Measurements from ENCODE around the gene MPV17L2.

Gene MPV17L2

DNA sequence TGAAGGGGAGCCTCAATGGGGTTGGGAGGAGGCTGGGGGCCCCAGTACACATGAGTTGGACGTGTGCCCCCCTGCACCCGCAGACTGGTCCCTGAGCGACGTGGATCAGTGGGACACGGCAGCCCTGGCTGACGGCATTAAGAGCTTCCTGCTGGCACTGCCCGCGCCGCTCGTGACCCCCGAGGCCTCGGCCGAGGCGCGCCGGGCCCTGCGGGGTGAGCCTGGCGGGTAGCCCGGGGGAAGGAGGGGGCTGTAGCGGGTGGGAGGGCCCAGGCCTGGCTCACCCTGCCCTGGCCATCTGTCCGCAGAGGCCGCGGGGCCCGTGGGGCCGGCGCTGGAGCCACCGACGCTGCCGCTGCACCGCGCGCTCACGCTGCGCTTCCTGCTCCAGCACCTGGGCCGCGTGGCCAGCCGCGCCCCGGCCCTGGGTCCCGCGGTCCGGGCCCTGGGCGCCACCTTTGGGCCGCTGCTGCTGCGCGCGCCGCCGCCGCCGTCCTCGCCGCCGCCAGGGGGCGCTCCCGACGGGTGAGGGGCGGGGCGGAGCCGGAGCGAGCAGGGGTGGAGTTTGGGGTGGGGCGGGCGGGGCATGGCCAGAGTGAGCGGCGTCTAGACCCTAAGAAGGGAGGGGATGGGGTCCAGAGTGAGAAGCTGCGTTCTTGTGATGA is 31.9 kb upstream of the MPV17L2 start:
- peak; percentile 63 for DNase-seq

DNA sequence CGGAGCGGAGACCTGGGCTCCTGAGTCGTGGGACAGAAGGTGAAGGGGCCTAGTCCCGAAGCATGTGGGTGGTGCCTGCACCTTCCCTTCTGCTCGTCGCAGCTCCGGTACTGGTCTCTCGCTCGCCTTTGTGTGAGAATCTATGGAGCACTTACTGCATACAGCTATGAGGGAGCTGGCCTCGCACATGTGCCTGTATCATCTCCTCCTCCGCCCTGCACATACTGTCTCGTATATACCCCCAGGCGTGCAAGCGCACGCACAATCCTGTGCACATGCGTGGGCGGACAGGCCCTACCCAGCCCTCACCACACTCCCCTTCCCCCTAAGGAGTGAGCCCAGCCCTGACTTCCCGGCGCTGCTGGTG is 31.4 kb upstream of the MPV17L2 start:
- no peak for DNase-seq

DNA sequence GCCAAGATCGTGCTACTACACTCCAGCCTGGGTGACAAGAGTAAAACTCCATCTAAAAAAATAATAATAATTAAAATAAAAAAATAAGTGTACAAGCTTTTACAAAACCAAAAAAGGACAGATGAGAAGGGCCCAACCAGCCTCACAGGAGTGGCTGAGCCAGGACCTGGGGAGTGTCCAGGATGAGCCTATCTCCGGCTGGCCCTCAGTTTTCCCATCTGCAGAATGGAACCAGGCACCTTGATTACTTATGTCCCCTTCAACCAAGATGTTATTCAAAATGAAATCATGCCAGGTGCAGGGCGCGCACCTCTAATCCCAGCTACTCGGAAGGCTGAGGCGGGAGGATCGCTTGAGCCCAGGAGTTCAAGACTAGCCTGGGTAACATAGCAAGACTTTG is 28.9 kb upstream of the MPV17L2 start:
- no peak for DNase-seq

DNA sequence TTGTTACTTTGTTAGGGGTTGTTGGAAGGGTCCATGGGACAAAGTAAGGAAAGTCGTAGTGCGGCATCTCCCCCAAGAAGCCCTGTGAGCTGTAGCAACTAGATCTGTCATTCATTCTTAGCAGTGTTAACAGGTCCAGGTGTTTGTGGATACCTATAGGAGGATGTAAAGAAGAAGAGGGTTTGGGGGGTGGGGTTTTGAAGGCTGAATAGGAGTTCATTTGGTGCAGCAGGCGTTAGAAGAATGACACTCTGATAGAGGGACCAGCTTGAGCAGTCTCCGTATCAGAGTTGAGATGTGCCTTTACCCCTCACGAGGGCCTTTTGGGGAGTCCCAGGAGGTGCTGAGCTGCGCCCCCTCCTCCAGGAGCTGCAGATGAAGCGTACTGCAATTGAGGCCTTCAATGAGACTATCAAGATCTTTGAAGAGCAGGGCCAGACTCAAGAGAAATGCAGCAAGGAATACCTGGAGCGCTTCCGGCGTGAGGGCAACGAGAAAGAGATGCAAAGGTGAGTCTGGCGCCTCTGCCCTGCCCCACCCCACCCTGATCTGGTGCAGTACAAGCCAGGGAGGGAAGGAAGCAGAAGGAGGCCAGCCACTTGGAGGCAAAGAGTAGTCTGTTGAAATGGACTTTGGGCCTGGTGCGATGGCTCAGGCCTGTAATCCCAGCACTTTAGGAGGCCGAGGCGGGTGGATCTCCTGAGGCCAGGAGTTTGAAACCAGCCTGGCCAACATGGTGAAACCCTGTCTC is 27.0 kb upstream of the MPV17L2 start:
- no peak for DNase-seq

DNA sequence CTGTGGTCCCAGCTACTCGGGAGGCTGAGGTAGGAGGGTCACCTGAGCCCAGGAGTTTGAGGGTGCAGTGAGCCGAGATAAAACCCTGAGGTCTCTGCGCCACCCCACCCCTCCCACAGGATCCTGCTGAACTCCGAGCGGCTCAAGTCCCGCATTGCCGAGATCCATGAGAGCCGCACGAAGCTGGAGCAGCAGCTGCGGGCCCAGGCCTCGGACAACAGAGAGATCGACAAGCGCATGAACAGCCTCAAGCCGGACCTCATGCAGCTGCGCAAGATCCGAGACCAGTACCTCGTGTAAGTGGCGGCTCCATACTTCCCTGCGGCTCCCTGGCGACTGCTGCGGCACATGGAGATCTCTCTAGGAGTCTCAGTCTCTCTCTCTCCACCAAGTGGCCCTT is 26.0 kb upstream of the MPV17L2 start:
- DNase-seq = no peak

DNA sequence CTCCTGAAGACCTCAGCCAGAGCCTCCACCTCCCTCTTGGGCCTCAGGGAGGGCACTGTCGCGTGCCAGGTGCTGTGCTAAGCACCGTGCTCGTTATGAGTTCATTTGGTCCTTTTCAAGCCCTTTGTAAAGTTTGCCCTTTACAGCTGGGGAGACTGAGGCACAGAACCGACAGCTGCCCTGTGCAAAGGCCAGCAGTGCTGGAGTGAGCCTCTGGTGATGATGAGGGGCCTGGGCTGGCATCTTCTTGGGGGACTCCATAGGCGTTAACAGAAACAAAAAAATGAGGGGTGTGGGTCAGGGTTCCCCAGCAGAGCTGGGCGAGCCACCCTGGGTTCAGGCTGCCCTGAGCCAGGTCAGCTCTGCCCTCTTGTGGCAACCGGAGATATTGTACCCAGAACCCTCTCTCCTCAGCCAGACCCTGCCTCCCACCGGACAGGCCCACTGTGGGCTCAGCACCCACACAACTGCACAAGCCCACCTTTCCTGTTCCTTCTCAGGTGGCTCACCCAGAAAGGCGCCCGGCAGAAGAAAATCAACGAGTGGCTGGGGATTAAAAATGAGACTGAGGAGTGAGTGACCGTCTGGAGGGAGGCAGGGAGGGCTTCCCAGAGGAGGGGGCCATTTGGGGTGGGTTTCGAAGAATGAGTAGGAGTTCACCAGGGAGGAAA is 24.9 kb upstream of the MPV17L2 start:
- no peak for DNase-seq

DNA sequence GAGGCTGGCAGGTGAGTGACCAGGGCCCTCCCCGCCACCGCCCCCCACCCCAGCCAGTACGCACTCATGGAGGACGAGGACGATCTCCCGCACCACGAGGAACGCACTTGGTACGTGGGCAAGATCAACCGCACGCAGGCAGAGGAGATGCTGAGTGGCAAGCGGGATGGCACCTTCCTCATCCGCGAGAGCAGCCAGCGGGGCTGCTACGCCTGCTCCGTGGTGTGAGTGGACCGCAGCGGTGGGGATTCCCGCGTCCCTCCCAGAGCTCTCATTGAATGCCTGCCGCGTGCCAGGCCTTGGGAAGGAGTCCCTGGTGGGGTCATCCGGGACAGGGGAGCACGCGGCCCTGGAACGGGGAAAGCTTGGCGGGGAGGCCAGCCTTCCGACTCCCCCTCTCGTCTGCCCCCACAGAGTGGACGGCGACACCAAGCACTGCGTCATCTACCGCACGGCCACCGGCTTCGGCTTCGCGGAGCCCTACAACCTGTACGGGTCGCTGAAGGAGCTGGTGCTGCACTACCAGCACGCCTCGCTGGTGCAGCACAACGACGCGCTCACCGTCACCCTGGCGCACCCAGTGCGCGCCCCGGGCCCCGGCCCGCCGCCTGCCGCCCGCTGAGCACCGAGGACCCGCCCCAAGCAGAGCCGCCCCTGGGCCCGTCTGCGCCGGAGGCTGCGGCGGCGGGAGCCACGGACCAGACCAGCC is 24.2 kb upstream of the MPV17L2 start:
- no peak for DNase-seq

DNA sequence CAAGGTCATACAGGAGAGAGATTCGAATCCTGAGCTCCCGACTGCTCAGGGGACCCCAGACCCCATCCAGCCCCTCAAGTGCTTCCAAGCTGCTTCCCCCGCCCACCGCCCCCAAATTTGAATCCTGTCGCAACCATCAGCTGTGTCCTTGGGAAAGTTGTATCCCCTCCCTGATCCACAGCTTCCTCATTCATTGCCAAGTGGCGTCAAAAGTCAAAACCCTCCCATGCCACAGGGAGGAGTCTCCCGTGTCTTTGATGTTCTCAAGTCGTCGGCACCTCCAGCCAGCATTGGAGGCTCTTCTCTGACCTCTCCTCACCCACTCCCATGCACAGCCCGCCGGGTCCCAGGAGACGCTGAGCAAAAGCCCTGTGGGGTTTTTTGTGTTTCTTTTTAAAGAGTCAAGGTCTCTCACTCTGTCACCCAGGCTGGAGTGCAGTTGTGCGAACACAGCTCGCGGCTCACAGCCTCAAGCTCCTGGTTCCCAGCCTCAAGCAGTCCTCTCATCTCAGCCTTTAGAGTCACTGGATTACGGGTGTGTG is 22.2 kb upstream of the MPV17L2 start:
- DNase-seq = no peak

DNA sequence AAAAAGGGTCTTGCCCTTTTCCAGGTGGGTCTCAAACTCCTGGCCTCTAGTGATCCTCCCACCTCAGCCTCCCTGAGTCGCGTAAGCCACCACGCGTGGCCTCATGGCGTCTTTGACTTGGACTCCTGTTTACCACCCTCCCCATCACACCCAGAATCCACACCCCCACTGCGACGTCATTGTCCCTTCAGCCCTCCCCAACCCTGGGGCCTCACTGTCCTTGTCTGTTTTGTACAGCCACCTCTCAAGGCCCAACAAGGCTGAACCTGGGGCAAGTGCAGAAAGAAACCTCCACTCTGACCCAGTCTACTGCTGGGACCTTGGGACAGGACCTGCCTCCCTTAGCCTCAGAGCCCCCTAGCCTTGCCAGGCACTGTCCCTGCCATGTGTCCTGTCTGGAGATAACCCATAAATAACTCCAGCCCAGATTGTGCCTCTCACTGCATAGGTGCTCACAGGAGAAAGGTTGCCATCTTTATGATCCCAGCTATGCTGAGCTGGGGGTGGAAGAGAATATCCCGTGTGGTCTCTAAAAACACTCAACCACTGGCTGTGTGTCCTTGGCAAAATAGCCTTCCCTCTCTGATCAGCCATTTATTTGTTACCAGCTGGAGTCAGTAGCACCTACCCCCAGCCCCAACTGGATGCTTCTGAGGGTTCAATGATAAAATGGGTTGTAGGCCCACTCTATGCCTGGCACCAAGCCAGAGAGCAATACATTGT is 21.3 kb upstream of the MPV17L2 start:
- DNase-seq = no peak

DNA sequence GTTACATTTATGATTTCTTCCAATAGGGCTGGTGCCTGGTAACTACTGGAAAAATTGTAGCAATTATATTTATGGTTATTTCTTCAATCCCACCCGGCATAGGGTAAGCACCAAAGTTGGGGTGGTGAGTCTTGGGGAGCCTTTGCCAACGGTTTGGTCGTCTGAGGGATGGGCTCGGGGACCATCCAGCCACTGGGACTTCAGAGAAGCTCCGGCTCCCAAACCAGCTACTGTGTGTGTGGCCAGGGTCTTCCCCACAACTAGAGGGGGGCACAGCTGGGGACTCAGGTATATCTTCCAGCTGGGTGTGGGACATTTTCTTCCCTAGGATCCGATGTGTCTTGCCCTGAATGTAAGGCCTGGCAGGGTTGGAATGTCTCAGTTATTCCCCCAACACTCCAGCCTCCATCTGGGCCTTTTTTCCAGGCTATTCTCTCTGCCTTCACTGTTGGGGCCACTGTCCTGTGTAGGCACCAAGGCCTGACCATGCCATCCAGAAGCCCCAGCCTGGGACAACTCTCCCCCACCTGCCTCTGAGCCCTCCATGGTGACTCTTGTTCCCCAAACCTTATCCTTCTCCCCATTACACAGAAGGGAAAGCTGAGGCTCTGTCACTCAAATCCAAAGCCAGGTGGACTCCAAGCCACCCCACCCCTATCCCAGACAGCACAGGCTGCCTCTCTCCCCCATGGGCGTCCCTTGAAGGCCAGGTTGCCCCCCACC is 20.5 kb upstream of the MPV17L2 start:
- DNase-seq = no peak

DNA sequence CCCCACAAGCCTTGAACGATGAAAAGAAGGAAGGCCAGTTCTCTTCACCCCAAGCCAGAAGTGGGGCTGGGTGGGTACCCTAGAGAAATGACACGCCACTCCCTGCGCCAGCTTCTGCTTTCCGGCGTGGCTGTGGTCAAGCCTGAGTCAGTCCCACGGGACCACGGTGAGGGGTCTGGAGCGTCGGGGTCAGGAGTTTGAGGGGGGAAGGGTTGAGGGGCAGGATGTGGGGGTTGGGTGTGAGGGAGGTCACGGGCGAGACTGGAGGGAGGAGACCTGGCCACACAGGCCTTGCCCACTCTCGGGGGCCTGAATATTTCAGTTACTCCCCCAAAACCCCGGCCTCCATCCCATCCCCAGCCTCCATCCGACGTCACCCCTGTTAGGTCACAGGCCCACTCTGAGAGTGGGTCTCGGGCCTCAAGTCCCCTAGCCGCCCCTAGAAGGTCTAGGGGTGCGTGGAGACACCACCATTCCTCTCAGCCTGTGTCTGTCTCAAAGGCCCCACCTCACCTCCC is 19.9 kb upstream of the MPV17L2 start:
- no peak for DNase-seq

DNA sequence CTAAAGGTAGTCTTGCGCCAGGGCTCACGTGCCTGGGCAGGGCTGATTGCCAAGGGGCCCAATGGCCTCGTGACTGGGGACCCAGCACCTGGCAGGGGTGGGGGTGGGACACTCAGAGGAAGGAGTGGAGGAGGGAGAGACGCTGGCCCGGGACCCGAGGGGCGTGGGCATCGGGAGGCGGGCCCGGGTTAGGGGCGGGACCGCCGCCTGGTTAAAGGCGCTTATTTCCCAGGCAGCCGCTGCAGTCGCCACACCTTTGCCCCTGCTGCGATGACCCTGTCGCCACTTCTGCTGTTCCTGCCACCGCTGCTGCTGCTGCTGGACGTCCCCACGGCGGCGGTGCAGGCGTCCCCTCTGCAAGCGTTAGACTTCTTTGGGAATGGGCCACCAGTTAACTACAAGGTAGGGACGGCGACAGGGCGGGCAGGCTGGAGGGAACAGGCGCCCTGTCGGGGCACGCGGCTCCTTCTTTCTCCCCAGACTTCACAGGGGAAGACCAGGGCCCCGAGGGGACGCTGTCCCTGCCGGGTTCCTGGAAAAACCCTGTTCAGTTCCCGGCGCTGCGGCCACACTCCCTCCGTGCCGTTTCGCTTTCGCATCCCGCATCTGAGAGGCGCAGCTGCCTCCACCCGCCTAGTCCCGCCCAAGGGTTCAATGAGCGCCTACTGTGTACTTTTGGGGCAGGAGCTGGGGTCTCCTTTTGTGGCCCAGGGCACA is 19.3 kb upstream of the MPV17L2 start, which contains the start of gene IFI30:
IFI30 (plus strand) TSS at position 242 of the 717 bp plus-strand sequence; CDS start at position 271, 29 bp downstream.
- peak; percentile 91 for DNase-seq

DNA sequence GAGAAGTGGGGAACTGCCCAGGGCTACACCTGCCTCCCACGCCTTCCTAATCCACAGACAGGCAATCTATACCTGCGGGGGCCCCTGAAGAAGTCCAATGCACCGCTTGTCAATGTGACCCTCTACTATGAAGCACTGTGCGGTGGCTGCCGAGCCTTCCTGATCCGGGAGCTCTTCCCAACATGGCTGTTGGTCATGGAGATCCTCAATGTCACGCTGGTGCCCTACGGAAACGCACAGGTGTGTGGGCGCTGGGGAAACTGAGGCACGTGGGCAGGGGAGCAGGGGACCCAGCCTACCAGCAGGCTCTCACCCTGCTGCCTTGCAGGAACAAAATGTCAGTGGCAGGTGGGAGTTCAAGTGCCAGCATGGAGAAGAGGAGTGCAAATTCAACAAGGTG is 18.0 kb upstream of the MPV17L2 start:
- DNase-seq = no peak

DNA sequence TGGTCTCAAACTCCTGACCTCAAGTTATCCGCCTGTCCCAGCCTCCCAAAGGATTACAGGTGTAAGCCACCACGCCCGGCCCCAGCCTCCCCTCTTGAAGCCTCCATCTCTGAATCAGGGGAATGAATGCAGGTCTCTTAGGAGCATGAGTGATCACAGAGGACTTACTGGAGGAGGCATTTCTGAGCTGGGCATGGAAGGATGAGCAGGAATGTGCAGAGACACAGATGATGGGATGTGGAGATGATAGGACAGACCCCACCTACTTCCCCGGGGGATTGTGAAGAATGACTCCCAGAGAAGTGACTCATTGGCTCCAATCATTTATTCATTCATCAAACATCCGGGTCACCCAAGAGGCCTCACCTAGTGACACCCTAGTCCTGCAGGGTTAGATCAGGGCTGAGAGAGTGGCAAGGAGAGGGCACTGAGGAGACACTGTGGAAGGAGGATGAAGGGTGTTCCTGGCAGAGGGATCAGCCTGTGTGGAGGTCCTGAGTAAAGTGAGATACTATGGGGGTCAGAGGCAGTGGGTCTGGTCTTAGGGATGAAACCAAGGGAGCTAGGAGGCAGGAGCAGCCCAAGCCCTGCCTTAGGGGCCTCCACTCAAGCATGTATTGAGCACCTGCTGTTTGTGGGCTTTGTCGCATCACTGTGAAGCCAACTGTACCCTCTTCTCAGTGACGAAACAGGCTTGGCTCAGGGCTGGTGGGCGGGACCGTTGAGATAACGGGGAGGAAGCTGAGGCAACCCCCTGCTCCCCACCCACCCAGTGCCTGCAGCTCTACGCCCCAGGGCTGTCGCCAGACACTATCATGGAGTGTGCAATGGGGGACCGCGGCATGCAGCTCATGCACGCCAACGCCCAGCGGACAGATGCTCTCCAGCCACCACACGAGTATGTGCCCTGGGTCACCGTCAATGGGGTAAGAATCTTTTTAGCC is 16.4 kb upstream of the MPV17L2 start:
- no peak for DNase-seq

DNA sequence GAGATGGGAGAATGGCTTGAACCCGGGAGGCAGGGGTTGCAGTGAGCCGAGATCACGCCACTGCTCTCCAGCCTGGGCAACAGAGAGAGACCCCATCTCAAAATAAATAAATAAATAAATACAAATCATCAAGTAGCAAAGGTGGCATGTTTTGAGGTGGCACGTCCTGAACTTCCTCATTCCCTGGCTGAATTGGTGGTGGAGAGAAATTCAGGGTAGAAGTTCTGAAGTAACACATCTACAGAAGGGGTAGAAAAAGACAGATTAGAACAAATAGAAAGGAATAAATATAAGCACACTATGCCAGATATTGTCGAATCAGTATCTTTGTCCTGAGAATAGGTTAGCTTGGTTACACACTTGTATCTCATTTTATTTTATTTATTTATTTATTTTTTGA is 13.1 kb upstream of the MPV17L2 start:
- no peak for DNase-seq

DNA sequence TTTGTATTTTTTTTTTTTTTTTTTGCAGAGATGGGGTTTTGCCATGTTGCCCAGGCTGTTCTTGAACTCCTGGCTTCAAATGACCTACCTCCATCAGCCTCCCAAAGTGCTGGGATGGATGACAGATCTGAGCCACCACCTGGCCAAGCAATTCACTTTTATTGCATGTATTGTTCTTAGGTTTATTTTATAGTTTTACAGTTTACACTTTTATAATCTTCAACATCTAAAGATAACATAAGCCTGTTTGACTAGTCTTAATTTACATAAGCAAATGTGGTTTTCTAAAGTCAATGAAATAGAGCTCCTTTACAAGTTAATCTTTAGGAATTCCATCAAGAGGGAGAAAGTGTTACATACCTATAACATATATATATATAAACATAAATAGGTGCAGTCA is 9.5 kb upstream of the MPV17L2 start:
- no peak for DNase-seq

DNA sequence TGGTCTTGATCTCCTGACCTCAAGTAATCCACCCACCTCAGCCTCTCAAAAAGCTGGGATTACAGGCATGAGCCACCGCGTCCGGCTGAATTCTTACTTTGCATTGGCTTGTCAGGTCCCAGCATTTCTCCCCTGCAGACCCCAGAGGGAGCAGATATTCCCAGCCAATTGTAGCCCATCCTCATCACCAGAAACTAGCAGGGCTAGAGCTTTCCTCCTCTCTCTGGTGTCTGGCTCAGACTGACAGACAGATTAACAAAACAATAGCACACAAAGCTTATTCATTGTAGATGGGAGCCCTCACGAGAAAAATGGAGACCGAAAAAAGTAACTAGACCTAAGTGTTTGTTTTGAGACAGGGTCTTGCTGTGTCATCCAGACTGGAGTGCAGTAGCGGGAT is 7.5 kb upstream of the MPV17L2 start:
- DNase-seq = no peak

DNA sequence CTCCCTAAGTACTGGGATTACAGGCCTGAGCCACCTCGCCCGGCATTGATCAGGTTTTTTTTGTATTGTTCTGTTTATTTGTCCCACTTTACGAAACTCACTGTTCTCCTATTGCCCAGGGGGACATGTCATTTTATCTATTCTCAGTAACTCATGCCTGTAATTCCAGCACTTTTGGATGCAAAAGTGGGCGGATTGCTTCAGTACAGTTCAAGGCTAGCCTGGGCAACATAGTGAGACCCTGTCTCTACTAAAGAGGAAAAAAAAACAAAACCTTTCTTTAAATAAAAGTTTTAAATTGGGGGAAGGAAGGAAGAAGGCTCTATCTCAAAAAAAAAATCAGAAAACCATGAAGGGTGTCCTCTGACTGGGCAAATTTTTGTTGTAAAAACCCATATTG is 2.7 kb upstream of the MPV17L2 start:
- DNase-seq = no peak

DNA sequence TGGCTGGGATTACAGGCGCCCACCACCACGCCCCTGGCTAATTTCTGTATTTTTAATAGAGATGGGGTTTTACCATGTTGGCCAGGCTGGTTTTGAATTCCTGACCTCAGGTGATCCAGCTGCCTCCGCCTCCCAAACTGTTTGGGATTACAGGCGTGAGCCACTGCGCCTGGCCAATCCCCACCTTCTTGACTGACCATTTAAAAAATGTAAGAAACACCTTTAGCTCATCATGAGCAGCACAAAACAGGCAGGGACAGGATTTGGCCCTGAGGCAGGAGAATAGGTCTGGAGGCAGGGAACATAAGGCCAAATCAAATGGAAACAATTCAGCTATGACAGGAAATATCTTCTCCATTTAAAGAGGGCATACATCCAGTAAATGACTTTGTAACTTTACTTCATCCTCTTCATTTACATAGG is 1.4 kb upstream of the MPV17L2 start:
- no peak for DNase-seq
